GM19351 (cell line): ENCODE data around the gene TTPAL.

Experiments
- ATAC-seq: cut with Tn5 transposase; IDR thresholded peaks from one replicate; pipeline ENCODE4 v1.9.1; 2021; ENCODE audit warnings: mild to moderate bottlenecking, moderate library complexity; ENCODE audit not compliant: unreplicated experiment

TTPAL gene

GRCh38 chr20:44532981-44533331 is 57.3 kb downstream of the TTPAL start:
- ATAC-seq: no peak

GRCh38 chr20:44533928-44534327 is 58.3 kb downstream of the TTPAL start:
- ATAC-seq: no peak

GRCh38 chr20:44536175-44536574 is 60.5 kb downstream of the TTPAL start:
- no peak for ATAC-seq

DNA sequence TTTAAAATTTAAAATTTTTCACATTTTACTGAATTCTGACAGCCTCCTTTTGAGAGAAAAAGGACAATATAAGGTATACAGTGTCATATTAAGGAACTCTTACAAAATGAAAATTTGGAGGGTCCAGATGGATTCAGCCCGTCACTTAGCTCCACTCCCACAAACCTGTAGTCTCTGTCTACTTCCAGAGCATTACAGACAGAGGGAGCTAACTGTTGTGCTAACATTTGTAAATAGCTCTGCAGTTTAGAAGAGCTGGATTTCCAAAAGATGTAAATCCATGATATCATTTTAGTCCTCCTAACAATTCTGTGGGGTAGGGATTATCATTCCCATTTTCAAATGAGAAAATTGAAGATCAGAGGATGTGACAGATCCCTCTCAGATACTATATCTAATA is 62.3 kb downstream of the TTPAL start:
- no peak for ATAC-seq

DNA sequence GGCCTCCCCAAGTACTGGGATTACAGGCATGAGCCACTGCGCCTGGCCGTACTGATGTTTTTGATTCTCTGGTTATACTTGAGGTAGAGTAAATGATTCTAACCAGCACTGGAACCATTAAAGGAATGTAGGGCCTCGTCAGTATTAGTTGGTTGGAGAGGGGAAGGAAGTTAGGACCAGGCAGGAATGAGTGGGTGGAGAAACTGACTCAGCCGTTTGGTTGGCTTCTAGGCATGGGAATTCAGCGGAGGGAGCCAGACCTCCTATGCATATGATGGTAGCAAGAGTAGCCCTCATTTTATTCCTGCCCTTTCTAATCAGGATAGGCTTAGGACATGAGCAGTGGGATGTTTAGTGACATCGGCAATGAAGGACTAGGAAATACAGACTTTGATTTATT is 65.2 kb downstream of the TTPAL start:
- no peak for ATAC-seq

DNA sequence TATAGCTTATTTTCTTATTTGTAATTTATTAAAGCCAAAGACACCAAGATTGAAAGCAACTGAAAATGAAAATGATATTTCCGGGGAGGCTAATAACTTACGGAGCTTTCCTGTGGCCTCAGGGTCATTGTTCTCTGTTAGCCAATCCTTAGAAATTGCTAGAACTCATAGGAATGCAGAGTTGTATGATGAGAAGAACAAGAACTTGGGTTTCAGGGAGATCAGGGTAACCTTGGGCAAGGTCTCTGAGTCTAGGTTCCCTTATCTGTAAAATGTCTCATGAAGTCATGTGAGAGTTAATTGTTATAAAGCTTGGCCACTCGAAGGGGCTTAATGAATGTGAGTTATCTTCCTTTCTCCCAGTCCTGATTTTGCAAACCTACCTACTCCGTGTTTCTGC is 66.3 kb downstream of the TTPAL start:
- no peak for ATAC-seq

DNA sequence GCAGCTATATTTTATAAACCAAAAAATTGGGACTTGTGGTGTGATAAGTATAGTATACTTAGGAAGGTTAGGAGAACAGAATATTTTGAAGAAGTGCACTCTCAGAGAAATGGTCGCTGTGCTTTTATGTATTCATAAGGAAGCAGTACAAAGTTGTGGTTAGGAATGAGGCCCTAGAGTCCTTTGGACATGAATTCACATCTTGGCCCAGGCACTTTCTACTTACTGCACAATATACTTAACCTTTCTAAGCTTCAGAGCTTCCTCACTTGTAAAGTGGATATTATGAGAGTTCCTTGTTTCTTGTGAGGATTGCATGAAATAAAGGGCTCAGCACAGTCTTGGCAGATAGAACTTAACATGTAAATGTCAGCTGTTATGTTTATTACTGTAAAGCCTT is 67.2 kb downstream of the TTPAL start:
- ATAC-seq: no peak

- no peak for ATAC-seq
Observed at GRCh38 chr20:44543358-44543757, 67.7 kb downstream of the TTPAL start.
